OCI-LY3 (cell line): ENCODE results near the gene JUP.
"Not testable (repeated sequence)": the region's sequence is repeated elsewhere in the genome, so short reads cannot be mapped to it uniquely, and the experiment has no call there.

Experiments used
- H2AFZ ChIP-seq: fragments of 200-600, 300-600 bp; shearing (Covaris generic); 2 replicates; pipeline ENCODE4 v1.6.0; 2014; ENCODE audit warnings: antibody characterized with exemption, low read depth, low read length
- H3K27ac ChIP-seq: fragments of 200-600, 300-600 bp; sonication (generic); 2 replicates; pipeline ENCODE4 v1.5.1; 2014; ENCODE audit warnings: mild to moderate bottlenecking, low read length, moderate library complexity, mixed read lengths
- H3K27me3 ChIP-seq: fragments of 200-600, 300-600 bp; sonication (generic); 2 replicates; pipeline ENCODE4 v1.6.1; 2014; ENCODE audit warnings: low read depth, low read length, mixed read lengths
- H3K36me3 ChIP-seq: fragments of 200-600, 300-600 bp; sonication (generic); replicated peaks from 2 replicates; pipeline ENCODE3; 2014; ENCODE audit warnings: low read depth, low read length, mixed read lengths
- H3K4me1 ChIP-seq: fragments of 300-600, 200-600 bp; sonication (generic); 2 replicates; pipeline ENCODE4 v1.6.1; 2014; ENCODE audit warnings: low read length, mixed read lengths
- H3K4me2 ChIP-seq: fragments of 200-600, 300-600 bp; sonication (generic); 2 replicates; pipeline ENCODE4 v1.6.1; 2014; ENCODE audit warnings: low read length, mixed read lengths
- H3K4me3 ChIP-seq: fragments of 300-600, 200-600 bp; sonication (generic); 2 replicates; pipeline ENCODE4 v1.5.1; 2014; ENCODE audit warnings: antibody characterized with exemption, mild to moderate bottlenecking, low read length, moderate library complexity
- H3K79me2 ChIP-seq: fragments of 300-600, 200-600 bp; shearing (Covaris generic); 2 replicates; pipeline ENCODE4 v1.6.1; 2014; ENCODE audit warnings: mild to moderate bottlenecking, low read length, mixed read lengths
- H3K9ac ChIP-seq: fragments of 300-600, 200-600 bp; shearing (Covaris generic); 2 replicates; pipeline ENCODE4 v1.6.0; 2014; ENCODE audit warnings: mild to moderate bottlenecking, low read length, moderate library complexity
- H3K9me3 ChIP-seq: fragments of 200-600, 300-600 bp; shearing (Covaris generic); 2 replicates; pipeline ENCODE4 v1.6.1; 2014; ENCODE audit warnings: low read length, mixed read lengths; ENCODE audit not compliant: insufficient read depth
- H4K20me1 ChIP-seq: fragments of 200-600, 300-600 bp; sonication (generic); 2 replicates; pipeline ENCODE4 v1.6.1; 2016; ENCODE audit warnings: low read length, mixed read lengths; ENCODE audit not compliant: insufficient read depth
- EZH2phosphoT487 ChIP-seq: fragments of 200-600 bp; shearing (Covaris generic); IDR thresholded peaks from 2 replicates; pipeline ENCODE4 v1.6.1; 2018; ENCODE audit warnings: antibody characterized with exemption, mixed run types, low read depth
- TF ChIP-seq, protein P1 (sequence below): fragments of 200-600, 300-600 bp; sonication (generic); IDR thresholded peaks from 2 replicates; pipeline ENCODE4 v1.5.1; 2014; ENCODE audit warnings: antibody characterized with exemption, low read length, low read depth

The JUP gene

GRCh38 chr17:41779954-41780353, 6.6 kb downstream of the JUP start:
- Histone ChIP-seq H3K79me2 (no peaks in the 10 kb centered on the region), H3K36me3 (no peaks in the 10 kb centered on the region), H2AFZ (no peak overlapping the region), H3K9me3 (no peaks in the 10 kb centered on the region), H3K4me1 (peaks cover 12% of the 10 kb centered on the region), H3K4me2 (no peak overlapping the region), H3K9ac (no peak overlapping the region), H3K27me3 (peaks cover 6% of the 10 kb centered on the region; the same call in 1 of the 2 replicates), H3K4me3 (no peak overlapping the region), H4K20me1 (no peaks in the 10 kb centered on the region), H3K27ac (no peak overlapping the region)
- TF ChIP-seq, protein P1, sequence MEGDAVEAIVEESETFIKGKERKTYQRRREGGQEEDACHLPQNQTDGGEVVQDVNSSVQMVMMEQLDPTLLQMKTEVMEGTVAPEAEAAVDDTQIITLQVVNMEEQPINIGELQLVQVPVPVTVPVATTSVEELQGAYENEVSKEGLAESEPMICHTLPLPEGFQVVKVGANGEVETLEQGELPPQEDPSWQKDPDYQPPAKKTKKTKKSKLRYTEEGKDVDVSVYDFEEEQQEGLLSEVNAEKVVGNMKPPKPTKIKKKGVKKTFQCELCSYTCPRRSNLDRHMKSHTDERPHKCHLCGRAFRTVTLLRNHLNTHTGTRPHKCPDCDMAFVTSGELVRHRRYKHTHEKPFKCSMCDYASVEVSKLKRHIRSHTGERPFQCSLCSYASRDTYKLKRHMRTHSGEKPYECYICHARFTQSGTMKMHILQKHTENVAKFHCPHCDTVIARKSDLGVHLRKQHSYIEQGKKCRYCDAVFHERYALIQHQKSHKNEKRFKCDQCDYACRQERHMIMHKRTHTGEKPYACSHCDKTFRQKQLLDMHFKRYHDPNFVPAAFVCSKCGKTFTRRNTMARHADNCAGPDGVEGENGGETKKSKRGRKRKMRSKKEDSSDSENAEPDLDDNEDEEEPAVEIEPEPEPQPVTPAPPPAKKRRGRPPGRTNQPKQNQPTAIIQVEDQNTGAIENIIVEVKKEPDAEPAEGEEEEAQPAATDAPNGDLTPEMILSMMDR = no peak
- TF ChIP-seq EZH2phosphoT487 = no peak

- H3K4me1 ChIP-seq = no peaks in the 10 kb centered on the region
Observed at GRCh38 chr17:41777574-41778188, 8.8 kb downstream of the JUP start.

GRCh38 chr17:41777157-41777573, 9.3 kb downstream of the JUP start:
- no peak overlapping the region for H2AFZ ChIP-seq
- no peaks in the 10 kb centered on the region for H4K20me1 ChIP-seq
- H3K4me1 ChIP-seq = no peaks in the 10 kb centered on the region
- H3K27ac ChIP-seq = no peak overlapping the region
- TF ChIP-seq EZH2phosphoT487 = no peak
- TF ChIP-seq, protein P1 = no peak
- no peaks in the 10 kb centered on the region for H3K36me3 ChIP-seq
- no peaks in the 10 kb centered on the region for H3K79me2 ChIP-seq
- no peak overlapping the region for H3K9ac ChIP-seq
- no peak overlapping the region for H3K4me3 ChIP-seq
- peaks cover 6% of the 10 kb centered on the region; the same call in 1 of the 2 replicates for H3K27me3 ChIP-seq
- no peaks in the 10 kb centered on the region for H3K9me3 ChIP-seq
- H3K4me2 ChIP-seq = no peak overlapping the region

More at GRCh38 chr17:41777574-41778188, 8.8 kb downstream of the JUP start:
- no peak overlapping the region for H3K27ac ChIP-seq
- H3K9me3 ChIP-seq = no peaks in the 10 kb centered on the region
- no peak overlapping the region for H3K4me2 ChIP-seq
- H3K79me2 ChIP-seq = no peaks in the 10 kb centered on the region
- H4K20me1 ChIP-seq = no peaks in the 10 kb centered on the region
- no peak for TF ChIP-seq EZH2phosphoT487
- TF ChIP-seq, protein P1 = no peak
- no peaks in the 10 kb centered on the region for H3K36me3 ChIP-seq
- no peak overlapping the region for H3K4me3 ChIP-seq
- H3K9ac ChIP-seq = no peak overlapping the region
- peaks cover 6% of the 10 kb centered on the region; the same call in 1 of the 2 replicates for H3K27me3 ChIP-seq
- no peak overlapping the region for H2AFZ ChIP-seq

GRCh38 chr17:41776262-41776900, 10.1 kb downstream of the JUP start:
- not testable (repeated sequence) for H3K9me3 ChIP-seq, H3K36me3 ChIP-seq, H3K9ac ChIP-seq, H3K27me3 ChIP-seq, H3K4me2 ChIP-seq, H3K4me3 ChIP-seq, H2AFZ ChIP-seq, H3K79me2 ChIP-seq, H4K20me1 ChIP-seq, H3K27ac ChIP-seq, H3K4me1 ChIP-seq
